GM12878 (cell line): ENCODE measurements around the gene RUSC1. TPM values are rescaled to one million over a fixed set of nuclear protein-coding genes. Genes with fewer than 3 reads are reported as not detected.
A peak's percentile ranks its signal among the peaks of the same experiment; 100 is the strongest.

ENCODE experiments used
- ATAC-seq: fragments of 200-7000 bp; cut with Tn5 transposase; 3 replicates; pipeline ENCODE4 v1.9.1; 2020; ENCODE audit warnings: mild to moderate bottlenecking, moderate library complexity
- BruUV-seq: library from RNA; stranded (reverse); fragments of 400-500 nt; replicated peaks from 2 replicates; lab custom pipeline; 2021; lab: Mats Ljungman, UMichigan
- CTCF ChIA-PET: fragments of 300-600 bp; sonication (Branson Sonifier 250); formaldehyde crosslinking; extraction: SDS; loops from one replicate; lab custom pipeline; 2021; ENCODE audit warnings: inconsistent platforms; lab: Yijun Ruan, JAX
- POLR2A ChIA-PET: fragments of 350-600 bp; formaldehyde crosslinking; extraction: SDS; loops from one replicate; lab custom pipeline; 2021; ENCODE audit warnings: inconsistent platforms; lab: Charles Lee
- RAD21 ChIA-PET: fragments of 300-600 bp; sonication (Branson Sonifier 250); formaldehyde crosslinking; loops from one replicate; lab custom pipeline; 2023; ENCODE audit warnings: antibody characterized with exemption; ENCODE audit not compliant: unreplicated experiment; lab: Charles Lee
- SMC1A ChIA-PET: fragments of 300-600 bp; sonication (Branson Sonifier 250); formaldehyde crosslinking; loops from one replicate; lab custom pipeline; 2023; ENCODE audit not compliant: unreplicated experiment, uncharacterized antibody; lab: Charles Lee
- DNase-seq: peaks from one replicate; pipeline ENCODE4 v3.0.0-alpha.2; 2011; ENCODE audit warnings: low read depth, low spot score
- FAIRE-seq: peaks from 3 replicates; lab custom pipeline; 2011; peaks lifted over from hg19 to GRCh38; lab: Jason Lieb, UNC
- H2AFZ ChIP-seq: 2 replicates; pipeline ENCODE4 v1.6.0; 2011; ENCODE audit warnings: low read depth, low read length, control low read depth; ENCODE audit not compliant: control insufficient read depth
- H3K27ac ChIP-seq: 2 replicates; pipeline ENCODE4 v1.5.1; 2011; ENCODE audit warnings: control low read depth; ENCODE audit not compliant: control insufficient read depth, insufficient read depth
- H3K27me3 ChIP-seq, 2 experiments: replicated peaks in 1 of 2; 2 replicates each; pipeline versions ENCODE4 v1.6.0 to v1.6.1; 2011; ENCODE audit warnings: low read length in 1 of 2; ENCODE audit not compliant: control insufficient read depth in 2 of 2, insufficient read depth in 2 of 2
- H3K36me3 ChIP-seq, 2 experiments: 2 replicates each; pipeline ENCODE4 v1.5.1; 2011; ENCODE audit warnings: low read length in 1 of 2; ENCODE audit not compliant: control insufficient read depth in 2 of 2, insufficient read depth in 2 of 2
- H3K4me1 ChIP-seq: 2 replicates; pipeline ENCODE4 v1.6.1; 2011; ENCODE audit warnings: mild to moderate bottlenecking, low read length, moderate library complexity, mixed read lengths; ENCODE audit not compliant: control insufficient read depth, insufficient read depth
- H3K4me2 ChIP-seq: 2 replicates; pipeline ENCODE4 v1.6.0; 2011; ENCODE audit warnings: control low read depth; ENCODE audit not compliant: control insufficient read depth, insufficient read depth
- H3K4me3 ChIP-seq: fragments of 200-600 bp; sonication (generic); 2 replicates; pipeline ENCODE4 v1.5.1; 2016
- H3K79me2 ChIP-seq: 2 replicates; pipeline ENCODE4 v1.6.0; 2011; ENCODE audit warnings: low read length; ENCODE audit not compliant: control insufficient read depth, insufficient read depth
- H3K9ac ChIP-seq: 2 replicates; pipeline ENCODE4 v1.8.0; 2011; ENCODE audit warnings: low read length, control low read depth, mixed read lengths; ENCODE audit not compliant: control insufficient read depth, insufficient read depth
- H3K9me3 ChIP-seq: replicated peaks from 3 replicates; pipeline ENCODE4 v1.5.1; 2011; ENCODE audit warnings: mild to moderate bottlenecking, low read length; ENCODE audit not compliant: control insufficient read depth, insufficient read depth
- H4K20me1 ChIP-seq: 2 replicates; pipeline ENCODE4 v1.6.0; 2011; ENCODE audit not compliant: control insufficient read depth, insufficient read depth
- ATF2 ChIP-seq: IDR thresholded peaks from 2 replicates; pipeline ENCODE4 v1.6.1; 2012; ENCODE audit warnings: low read length, inconsistent platforms
- BRCA1 ChIP-seq: IDR thresholded peaks from 2 replicates; pipeline ENCODE4 v1.6.1; 2011; ENCODE audit warnings: low read depth, low read length, improper control_type of control experiment
- EED ChIP-seq: sonication (generic); IDR thresholded peaks from 2 replicates; pipeline ENCODE4 v1.6.1; 2016; ENCODE audit warnings: antibody characterized with exemption, low read depth
- GATAD2B ChIP-seq: fragments of 450-650 bp; conservative IDR thresholded peaks from 2 replicates; pipeline ENCODE4 v1.6.1; 2017; ENCODE audit warnings: low read depth, mild to moderate bottlenecking, moderate library complexity
- IKZF1 ChIP-seq: fragments of 450-650 bp; conservative IDR thresholded peaks from 2 replicates; pipeline ENCODE4 v1.6.1; 2017; ENCODE audit warnings: antibody characterized with exemption, mild to moderate bottlenecking
- NR2C2 ChIP-seq: IDR thresholded peaks from 2 replicates; pipeline ENCODE4 v1.6.1; 2011; ENCODE audit warnings: borderline replicate concordance, low read depth; ENCODE audit not compliant: control insufficient read depth, insufficient read length
- SIN3A ChIP-seq: IDR thresholded peaks from 2 replicates; pipeline ENCODE4 v1.6.1; 2012; ENCODE audit warnings: low read depth, low read length, improper control_type of control experiment
- SMC3 ChIP-seq: IDR thresholded peaks from 2 replicates; pipeline ENCODE4 v1.6.1; 2011; ENCODE audit warnings: low read length, improper control_type of control experiment, borderline replicate concordance
- SREBF2 ChIP-seq: IDR thresholded peaks from 2 replicates; pipeline ENCODE4 v1.6.1; 2012; ENCODE audit warnings: mild to moderate bottlenecking, low read length
- TCF7 ChIP-seq: IDR thresholded peaks from 2 replicates; pipeline ENCODE4 v1.6.1; 2014; ENCODE audit warnings: antibody characterized with exemption, borderline replicate concordance
- USF2 ChIP-seq: IDR thresholded peaks from 2 replicates; pipeline ENCODE4 v1.6.1; 2011; ENCODE audit warnings: low read depth, low read length, improper control_type of control experiment, borderline replicate concordance
- WGBS: methylation state at CpG from one replicate; pipeline ENCODE4 v1.1.6; 2016; ENCODE audit warnings: low lambda C conversion rate; ENCODE audit not compliant: insufficient replicate concordance, insufficient coverage; ENCODE audit errors: missing lambda C conversion rate; 5-methylcytosine and 5-hydroxymethylcytosine counted together
- in situ Hi-C: fragments of 300-500 bp; cut with MboI; formaldehyde crosslinking; loops from 9 replicates; pipeline ENCODE4 v1.14.3; 2018; ENCODE audit warnings: mixed read lengths
- intact Hi-C: fragments of 100-400 bp; cut with micrococcal nuclease; formaldehyde crosslinking; loops from one replicate; pipeline ENCODE4 v1.14.2; 2022; ENCODE audit not compliant: unreplicated experiment
- polyA plus RNA-seq, 11 experiments: library from polyadenylated mRNA; depleted of rRNA in 4 of 11; unstranded in 6 of 11; stranded (reverse) in 5 of 11; fragments of >200 nt; fragmentation: Nextera tagmentation in 4 of 11; fragmentation: Illumina TruSeq in 1 of 11; extraction: Ambion mirVana in 4 of 11; extraction: Trizol in 1 of 11; gene quantifications; 1 replicate in 1 of 11; 2 replicates in 10 of 11; pipeline versions ENCODE4 v1.2.1 to v1.2.3, GENCODE V29; 2011 to 2016; ENCODE audit warnings: inconsistent platforms in 2 of 11, missing spikeins in 2 of 11, low read depth in 1 of 11
- total RNA-seq, 4 experiments: library from RNA; depleted of rRNA in 3 of 4; stranded (reverse); fragments of >200 nt in 3 of 4; fragmentation: Illumina TruSeq in 1 of 4; extraction: Trizol in 1 of 4; gene quantifications; 2 replicates each; pipeline versions ENCODE4 v1.2.1 to v1.2.3, GENCODE V29; 2013 to 2021
- TF ChIP-seq, protein P1 (sequence below): fragments of 450-650 bp; IDR thresholded peaks from 2 replicates; pipeline ENCODE4 v1.6.1; 2017; ENCODE audit warnings: mild to moderate bottlenecking, low read depth, inconsistent platforms; ENCODE audit not compliant: poor library complexity, severe bottlenecking

The RUSC1 gene
- total and polyA plus RNA-seq, 10 of the 15 experiments (the other 5 are each of a cell fraction or from before 2014, with no cell fraction given) = 1.1 to 23.7 (median 12.3) TPM

- TF ChIP-seq, protein P1, sequence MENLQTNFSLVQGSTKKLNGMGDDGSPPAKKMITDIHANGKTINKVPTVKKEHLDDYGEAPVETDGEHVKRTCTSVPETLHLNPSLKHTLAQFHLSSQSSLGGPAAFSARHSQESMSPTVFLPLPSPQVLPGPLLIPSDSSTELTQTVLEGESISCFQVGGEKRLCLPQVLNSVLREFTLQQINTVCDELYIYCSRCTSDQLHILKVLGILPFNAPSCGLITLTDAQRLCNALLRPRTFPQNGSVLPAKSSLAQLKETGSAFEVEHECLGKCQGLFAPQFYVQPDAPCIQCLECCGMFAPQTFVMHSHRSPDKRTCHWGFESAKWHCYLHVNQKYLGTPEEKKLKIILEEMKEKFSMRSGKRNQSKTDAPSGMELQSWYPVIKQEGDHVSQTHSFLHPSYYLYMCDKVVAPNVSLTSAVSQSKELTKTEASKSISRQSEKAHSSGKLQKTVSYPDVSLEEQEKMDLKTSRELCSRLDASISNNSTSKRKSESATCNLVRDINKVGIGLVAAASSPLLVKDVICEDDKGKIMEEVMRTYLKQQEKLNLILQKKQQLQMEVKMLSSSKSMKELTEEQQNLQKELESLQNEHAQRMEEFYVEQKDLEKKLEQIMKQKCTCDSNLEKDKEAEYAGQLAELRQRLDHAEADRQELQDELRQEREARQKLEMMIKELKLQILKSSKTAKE = no peak
- TF ChIP-seq ATF2 = no peak
- TF ChIP-seq SMC3 = no peak
- TF ChIP-seq TCF7 = no peak
These were observed 3.5 kb downstream of the RUSC1 start (continued) for GRCh38 chr1:155324037-155324716.

- H3K9ac ChIP-seq = peak overlapping the region; percentile 81
- WGBS = 13% methylated on average over 49 of the region's 59 CpGs
- BruUV-seq = TSS peak; percentile 56
- TF ChIP-seq, protein P1 = no peak
- TF ChIP-seq IKZF1 = peak; percentile 10; the same call in 1 of the 2 replicates
- 0 out of 2 replicates have a peak, but pooled peaks have one; percentile 21 for TF ChIP-seq GATAD2B
- TF ChIP-seq EED = peak; percentile 30; the same call in 1 of the 2 replicates
- TF ChIP-seq BRCA1 = no peak
- TF ChIP-seq NR2C2 = no peak
- no peak for TF ChIP-seq SIN3A
- no peak for TF ChIP-seq USF2
- no peak for TF ChIP-seq SREBF2
These were observed 4.3 kb downstream of the RUSC1 start for GRCh38 chr1:155324717-155325602.

More at GRCh38 chr1:155324717-155325602, 4.3 kb downstream of the RUSC1 start:
- Histone ChIP-seq H4K20me1 (no peaks in the 10 kb centered on the region), H3K4me2 (peak overlapping the region; percentile 88), H3K27ac (peak overlapping the region; percentile 3; the same call in 1 of the 2 replicates), H3K27me3 (no peaks in the 10 kb centered on the region), H2AFZ (peak overlapping the region; percentile 70), H3K4me1 (peaks cover 7% of the 10 kb centered on the region), H3K79me2 (no peaks in the 10 kb centered on the region; the same call in 1 of the 2 replicates), H3K4me3 (peak overlapping the region; percentile 88), H3K9me3 (no peaks in the 10 kb centered on the region), H3K36me3 (peaks cover 2 to 4% of the 10 kb centered on the region in 2 experiments; a peak in 3 of 4 replicates)
- RAD21 ChIA-PET = interaction anchor here (1.0 to 5.4 kb wide), 5 partner anchors 14 to 74 kb away, joined by 3 to 81 read pairs (median 13); partner anchors contain the start of genes CLK2 and FDPS
- intact Hi-C loops = loop anchor here (5.0 kb wide), 1 partner anchor 267 kb away; no protein-coding TSS in a partner anchor
- peak; percentile 10 for ATAC-seq
- no peak for DNase-seq
- CTCF ChIA-PET = interaction anchor here (0.6 to 9.6 kb wide), 12 partner anchors 12 to 267 kb away, joined by 3 to 225 read pairs (median 9); partner anchors contain the start of genes ENTREP3, FDPS and SCAMP3
- in situ Hi-C loops = no loop called here
- FAIRE-seq = no peak
- SMC1A ChIA-PET = interaction anchor here (1.0 to 6.8 kb wide), 5 partner anchors 17 to 179 kb away, joined by 3 to 57 read pairs (median 12); partner anchors contain the start of genes CLK2, FDPS and HCN3
- POLR2A ChIA-PET = interaction anchor here (1.3 to 4.3 kb wide), 6 partner anchors 21 to 130 kb away, joined by 3 to 28 read pairs (median 8); partner anchors contain the start of genes CLK2, MTX1 and THBS3
